GM21447 (cell line): Measurements from ENCODE around the gene TNNI2.

Source experiments
- ATAC-seq: cut with Tn5 transposase; IDR thresholded peaks from one replicate; pipeline ENCODE4 v1.9.1; 2021; ENCODE audit not compliant: unreplicated experiment

TNNI2 gene

GRCh38 chr11:1820463-1821325 is 18.1 kb upstream of the TNNI2 start:
- ATAC-seq: no peak

DNA sequence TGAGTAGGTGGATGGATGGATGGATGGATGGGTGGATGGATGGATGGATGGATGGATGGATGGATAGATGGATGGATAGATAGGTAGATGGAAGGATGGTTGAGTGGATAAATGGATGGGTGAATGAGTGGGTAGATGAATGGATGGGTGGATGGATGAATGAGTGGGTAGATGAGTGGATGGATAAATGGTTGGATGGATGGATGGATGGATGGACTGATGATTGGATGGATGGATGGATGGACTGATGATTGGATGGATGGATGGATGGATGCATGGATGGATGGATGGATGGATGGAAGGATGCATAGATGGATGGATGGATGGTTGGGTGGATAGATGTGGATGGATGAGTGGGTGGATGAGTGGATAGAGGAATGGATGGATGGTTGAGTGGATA is 17.2 kb upstream of the TNNI2 start:
- ATAC-seq: no peak

DNA sequence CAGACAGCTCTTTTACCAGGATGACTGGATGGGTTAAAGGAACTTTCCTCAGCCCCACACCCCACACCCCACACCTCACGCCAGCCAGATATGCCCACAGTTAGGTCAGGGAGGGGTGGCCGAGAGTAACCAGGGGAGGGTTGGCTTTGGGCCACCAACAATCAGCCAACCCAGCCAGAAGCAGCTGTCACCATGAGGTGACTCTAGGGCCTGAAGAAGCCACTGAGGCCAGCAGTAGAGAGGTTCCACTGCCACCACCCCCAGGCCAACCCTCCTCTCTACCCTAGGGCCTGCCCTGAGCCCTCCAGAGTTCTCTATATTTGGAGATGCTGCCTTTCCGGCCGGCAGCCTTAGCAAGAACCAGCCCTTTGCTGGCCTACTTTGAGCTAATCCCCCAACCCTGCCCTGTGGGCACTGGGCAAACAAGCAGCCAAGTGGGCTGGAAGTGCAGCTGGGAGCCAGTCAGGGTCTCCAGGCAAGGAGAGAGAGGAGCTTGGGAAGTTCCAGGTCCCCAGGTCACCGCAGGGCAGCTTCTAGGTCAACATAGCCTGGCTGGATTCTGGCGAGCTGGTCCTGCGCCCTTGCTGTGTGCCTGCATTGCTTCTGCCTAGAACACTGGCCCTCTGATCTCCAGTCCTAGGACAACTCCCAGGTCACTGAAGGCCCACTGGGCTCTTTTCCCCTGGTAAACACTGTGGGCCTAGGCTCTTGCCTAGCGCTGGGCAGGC is 16.0 kb upstream of the TNNI2 start:
- no peak for ATAC-seq

GRCh38 chr11:1823376-1824220 is 15.2 kb upstream of the TNNI2 start:
- no peak for ATAC-seq

DNA sequence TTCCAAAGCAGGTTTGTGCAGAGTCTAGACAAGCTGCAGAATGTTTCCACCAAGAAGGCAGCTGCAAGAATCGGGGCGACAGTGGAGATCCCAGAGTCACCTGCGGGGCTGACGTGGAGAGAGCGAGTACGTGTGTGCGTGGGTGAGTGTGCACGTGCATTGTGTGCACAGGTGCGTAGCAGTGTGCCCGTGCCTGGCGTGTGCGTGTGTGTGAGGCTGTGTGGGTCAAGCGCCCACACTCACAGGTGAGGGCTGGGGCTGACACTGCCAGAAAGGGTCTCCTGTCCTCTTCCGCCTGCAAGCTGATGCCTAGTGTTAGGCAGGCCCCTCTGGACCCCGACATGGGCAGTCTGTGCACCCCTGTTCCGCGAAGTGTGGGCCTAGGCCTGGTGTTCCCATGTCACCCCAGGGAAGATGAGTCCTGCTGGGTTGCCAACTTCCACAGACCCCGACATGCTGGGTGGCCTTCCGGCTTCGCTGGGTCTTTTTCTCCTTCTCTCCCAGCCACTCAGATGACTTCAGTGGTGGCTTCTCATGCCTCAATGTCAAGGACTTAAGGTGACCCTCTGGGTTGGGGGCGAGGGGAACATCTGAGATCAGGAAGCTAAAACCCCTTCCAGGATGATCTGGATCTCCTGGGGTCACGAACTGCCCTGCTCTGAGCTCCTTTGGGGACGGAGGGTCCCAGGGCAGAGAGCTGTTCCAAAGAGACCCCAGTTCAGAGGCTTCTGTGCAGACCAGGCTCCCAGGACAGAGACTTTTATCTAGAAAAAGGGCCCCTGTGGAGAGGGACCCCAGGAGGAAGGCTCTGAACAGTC is 14.4 kb upstream of the TNNI2 start:
- no peak for ATAC-seq

DNA sequence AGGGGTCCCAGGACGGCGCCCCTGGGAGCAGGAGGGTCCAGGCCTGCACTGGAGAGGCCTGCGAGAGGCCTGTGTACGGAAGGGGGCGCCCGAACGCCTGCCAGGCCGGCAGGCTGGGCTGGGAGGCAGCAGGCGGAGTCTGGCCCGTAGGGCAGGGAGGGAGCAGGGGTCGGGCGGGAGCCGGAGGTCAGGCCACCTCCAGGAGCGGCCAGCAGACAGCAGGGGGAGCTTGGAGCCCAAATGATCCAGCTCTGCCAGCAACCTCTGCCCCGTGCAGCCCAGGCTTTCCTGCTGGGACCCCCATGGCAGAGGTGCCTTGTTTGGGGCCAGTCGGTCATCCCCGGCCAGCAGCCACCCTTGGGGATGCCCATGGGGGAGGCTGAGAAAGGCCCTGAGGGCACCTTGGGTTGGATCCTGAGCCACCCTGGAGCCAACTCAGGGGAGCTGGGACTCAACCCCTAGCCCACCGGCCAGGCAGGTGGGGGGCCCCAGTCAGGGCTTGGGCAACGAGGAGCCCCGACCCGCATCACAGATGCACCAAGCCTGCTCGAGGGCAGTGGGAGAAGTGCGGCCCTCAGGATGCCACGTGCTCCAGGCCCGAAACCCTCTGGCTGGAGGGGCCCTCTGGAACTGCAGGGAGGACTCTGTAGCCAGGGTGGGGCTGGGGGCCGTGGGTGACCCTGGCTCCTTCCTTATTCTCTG is 13.6 kb upstream of the TNNI2 start:
- no peak for ATAC-seq

- no peak for ATAC-seq
These were observed 12.9 kb upstream of the TNNI2 start for GRCh38 chr11:1825785-1826451.

DNA sequence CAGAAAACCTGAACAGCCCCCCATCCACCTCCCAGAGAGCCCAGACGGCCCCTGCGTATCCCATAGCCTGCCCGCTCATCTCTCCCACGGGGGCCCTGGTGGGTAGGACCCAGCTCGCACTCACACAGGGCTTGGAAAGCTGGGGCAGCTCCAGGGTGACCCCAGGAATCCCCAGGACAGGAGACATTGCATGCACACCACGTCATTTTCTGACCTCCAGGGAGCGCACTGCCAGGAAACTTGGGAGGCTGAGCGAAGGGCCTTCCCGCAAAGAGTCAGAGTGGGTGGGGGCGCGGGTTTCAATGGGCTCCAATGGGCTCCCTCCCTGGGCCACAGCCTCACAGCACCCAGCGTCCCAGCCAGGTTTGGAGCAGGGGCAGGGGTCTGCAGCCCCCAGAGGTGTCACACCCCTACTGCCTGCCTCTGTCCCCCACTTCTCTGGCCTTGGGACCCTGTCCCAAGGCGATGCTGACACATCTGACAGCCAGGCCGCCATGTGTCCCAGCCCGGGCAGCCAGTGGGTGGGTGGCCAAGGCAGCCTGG is 12.2 kb upstream of the TNNI2 start:
- no peak for ATAC-seq

- ATAC-seq: no peak
These were observed 11.5 kb upstream of the TNNI2 start for GRCh38 chr11:1827095-1827813.

DNA sequence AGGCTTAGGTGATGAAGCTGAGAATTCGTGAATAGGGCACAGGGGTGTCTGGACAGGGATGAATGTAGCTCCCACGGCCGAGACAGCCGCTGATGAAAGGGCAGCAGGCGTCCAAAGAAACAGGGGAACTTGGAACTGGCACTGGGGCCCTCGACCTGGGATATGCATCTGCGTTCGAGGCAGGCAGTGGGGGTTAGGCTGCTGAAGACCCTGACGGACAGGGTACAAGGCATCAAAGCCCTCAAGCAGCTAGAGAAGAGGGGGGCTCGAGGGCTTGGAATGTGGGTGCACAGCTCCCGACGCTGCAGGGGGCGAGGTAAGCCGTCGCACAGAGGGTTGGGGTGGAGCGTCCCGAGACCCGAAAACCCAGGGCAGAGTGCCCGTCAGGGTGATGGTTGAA is 10.8 kb upstream of the TNNI2 start:
- ATAC-seq: no peak

DNA sequence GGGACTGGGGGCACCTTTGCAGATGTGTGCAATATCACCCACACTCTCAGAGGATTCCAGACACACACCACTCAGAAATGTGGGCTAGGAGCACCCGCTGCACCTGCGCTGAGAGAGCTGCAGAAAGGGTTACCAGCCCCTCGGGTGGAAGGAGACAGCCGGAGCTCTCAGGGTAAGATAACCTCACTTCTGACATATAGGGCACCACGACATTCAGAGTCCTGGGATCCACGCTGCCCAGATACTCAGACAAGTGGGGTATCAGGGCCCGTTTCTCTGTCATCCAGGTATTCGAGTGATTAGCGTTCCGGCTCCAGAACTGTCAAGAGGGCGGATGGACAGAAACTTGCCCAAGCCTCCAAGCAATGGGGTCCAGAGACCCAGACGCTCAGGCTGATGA is 10.2 kb upstream of the TNNI2 start:
- ATAC-seq: no peak

DNA sequence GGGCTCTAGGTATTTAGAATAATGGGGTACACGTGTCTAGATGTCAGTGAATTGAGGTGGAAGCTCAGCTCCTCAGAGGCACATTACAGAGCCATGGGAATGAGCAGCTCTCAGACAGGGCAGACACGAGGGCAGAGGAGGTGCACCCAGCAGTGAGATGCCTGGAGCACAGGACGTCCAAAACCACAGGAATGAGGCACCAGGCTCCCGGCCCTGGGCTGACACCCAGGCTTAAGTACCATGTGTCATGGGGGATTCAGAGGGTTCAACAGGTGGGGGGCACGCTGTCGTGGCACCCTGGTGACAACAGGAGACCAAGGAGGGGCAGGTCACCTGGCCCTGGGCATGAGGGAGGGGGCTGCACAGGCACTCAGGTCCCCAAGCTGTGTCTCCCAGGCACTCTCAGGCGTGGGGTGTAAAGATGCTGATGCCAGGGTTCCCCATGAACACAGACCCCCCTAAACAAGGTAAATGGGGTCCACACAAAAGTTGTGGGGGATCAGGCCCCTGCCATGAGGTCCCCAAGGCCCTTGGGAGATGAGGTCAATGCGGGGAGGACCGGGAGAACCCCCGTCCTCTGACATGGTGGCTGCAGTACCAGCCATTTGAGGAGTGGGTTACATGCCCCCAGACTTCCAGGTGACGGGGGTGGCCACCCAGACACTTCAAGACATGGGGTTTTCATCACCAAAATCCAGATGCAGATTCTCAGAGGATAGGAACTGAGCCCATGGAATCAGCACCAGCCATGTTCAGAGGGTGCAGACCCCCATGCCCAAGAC is 9.6 kb upstream of the TNNI2 start:
- ATAC-seq: no peak

DNA sequence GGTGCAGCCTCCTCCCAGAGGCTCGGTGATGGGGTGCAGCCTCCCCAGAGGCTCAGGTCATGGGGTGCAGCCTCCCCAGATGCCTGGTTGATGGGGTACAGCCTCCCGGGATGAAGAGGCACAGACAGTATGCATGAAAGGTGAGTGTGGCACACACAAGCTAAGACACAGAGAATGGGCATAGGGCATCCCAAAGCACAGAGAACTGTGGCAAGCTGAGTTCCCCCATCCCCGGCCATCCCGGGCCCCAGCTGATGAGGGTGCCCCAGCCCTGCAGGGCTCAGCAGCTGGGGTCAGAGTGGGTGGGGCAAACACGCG is 8.8 kb upstream of the TNNI2 start:
- ATAC-seq: no peak

GRCh38 chr11:1830322-1831223 is 8.2 kb upstream of the TNNI2 start:
- ATAC-seq: no peak

- no peak for ATAC-seq
These were observed 7.2 kb upstream of the TNNI2 start for GRCh38 chr11:1831338-1832210.
